HG02840 (cell line): ENCODE measurements around the gene HECTD4.
"Not testable (repeated sequence)": the region's sequence is repeated elsewhere in the genome, so short reads cannot be mapped to it uniquely, and the experiment has no call there.

Experiments used
- ATAC-seq: cut with Tn5 transposase; IDR thresholded peaks from one replicate; pipeline ENCODE4 v1.9.1; 2021; ENCODE audit warnings: mild to moderate bottlenecking, moderate library complexity, moderate number of reproducible peaks; ENCODE audit not compliant: unreplicated experiment, low FRiP score

HECTD4 gene

DNA sequence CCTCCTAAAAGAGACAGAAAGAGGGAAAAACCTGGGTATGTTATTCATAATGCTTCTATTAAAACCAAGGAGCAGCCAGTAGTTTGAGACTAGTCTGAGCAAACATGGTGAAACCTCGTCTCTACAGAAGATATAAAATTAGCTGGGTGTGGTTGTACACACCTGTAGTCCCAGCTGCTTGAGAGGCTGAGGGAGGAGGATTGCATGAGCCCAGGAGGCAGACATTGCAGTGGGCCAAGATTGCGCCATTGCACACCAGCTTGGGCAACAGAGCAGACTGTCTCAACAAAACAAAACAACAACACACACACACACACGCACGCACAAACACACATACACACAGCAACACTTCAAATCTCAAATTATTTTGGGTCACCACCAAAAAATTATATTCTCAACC is 27.8 kb downstream of the HECTD4 start:
- no peak for ATAC-seq

DNA sequence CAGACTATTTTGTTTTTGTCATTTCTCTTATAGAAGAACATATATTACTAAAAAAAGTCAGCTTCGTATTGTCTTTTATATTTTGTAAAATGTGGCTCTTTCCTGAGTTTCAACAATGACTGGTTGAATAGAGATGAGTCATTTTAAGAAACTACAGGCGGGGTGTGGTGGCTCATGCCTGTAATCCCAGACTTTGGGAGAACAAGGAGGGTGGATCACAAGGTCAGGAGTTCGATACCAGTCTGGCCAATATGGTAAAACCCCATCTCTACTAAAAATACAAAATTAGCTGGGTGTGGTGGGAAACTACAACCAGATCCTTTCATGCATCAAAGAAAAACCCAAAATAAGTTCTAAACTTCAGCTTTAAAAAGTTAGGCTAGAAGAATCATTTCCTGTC is 28.8 kb downstream of the HECTD4 start:
- no peak for ATAC-seq

DNA sequence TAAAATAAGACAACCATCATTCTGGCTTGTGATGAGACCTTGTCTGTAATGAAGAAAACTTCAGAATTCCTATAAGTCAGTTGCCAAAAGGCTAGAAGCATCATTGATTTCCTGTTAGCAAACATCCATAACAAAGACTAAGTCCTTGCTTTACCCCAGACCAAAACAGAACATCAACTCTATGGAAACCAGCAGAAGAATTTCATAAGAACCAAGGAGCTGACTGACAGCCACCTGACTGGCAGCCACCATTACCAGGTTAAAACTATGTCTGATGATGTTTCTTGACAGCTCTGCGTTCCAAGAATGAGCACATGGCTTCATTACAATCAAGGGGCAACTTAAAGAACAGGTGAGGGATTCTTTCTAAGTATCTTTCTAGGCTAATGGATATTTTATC is 29.3 kb downstream of the HECTD4 start:
- no peak for ATAC-seq

DNA sequence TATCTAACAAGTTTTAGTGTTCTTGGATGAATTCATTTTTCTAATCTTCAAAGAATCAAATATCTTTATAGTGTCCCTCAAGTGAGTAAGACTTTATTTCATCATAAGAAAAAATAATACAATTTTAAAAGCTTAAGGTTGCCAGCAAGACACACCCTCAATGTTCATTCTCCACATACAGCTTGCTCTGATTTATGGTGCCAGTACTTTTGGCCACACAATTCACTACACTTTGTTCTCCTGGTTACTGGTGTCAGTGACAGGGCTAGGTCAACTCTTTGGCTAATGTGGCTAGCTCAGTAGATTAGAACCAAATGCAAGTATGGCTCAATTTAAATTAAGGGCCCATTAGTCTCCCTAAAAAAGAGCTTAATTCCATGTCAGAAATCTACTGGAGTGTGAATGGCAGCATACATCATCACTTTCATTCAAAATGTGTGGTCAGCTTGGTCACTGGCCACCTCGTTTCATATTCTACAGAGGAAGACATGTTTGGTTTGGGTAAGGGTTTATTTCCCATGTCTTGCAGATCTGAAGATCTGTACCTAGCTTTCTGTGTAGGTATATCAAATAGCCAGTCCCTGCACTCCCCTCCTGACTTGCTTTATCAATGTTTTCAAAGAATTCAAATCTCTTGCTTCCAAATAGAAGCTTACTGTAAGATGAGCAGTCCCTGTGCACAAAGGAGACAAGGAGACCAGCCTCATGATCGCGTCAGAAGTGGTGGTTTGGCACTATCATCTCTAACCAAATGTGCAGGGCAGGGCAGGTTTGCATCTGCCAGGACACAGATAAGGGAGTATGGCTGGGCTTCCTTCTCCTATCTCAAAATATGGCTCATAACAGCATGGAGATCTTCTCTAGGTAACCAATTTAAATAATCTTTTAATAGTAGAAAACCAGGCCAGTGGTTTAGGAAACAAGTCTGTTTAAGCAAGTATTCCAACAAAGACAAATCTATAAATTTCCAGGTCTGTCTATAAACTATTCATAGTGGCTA is 31.3 kb downstream of the HECTD4 start:
- no peak for ATAC-seq

GRCh38 chr12:112349431-112349830 is 32.8 kb downstream of the HECTD4 start:
- ATAC-seq, result no peak

DNA sequence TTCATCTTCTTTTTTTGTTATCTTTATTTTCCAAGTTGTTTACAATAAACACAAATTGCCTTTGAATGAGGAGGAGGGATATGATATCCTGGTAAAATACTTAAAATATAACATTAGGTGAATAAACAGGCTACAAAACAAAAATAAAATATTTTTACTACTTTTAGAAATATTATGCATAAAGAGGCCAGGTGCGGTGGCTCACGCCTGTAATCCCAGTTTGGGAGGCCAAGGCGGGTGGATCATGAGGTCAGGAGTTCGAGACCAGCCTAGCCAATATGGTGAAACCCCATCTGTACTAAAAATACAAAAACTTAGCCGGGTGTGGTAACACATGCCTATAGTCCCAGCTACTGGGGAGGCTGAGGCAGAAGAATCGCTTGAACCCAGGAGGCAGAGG is 33.3 kb downstream of the HECTD4 start:
- ATAC-seq, result not testable (repeated sequence)

DNA sequence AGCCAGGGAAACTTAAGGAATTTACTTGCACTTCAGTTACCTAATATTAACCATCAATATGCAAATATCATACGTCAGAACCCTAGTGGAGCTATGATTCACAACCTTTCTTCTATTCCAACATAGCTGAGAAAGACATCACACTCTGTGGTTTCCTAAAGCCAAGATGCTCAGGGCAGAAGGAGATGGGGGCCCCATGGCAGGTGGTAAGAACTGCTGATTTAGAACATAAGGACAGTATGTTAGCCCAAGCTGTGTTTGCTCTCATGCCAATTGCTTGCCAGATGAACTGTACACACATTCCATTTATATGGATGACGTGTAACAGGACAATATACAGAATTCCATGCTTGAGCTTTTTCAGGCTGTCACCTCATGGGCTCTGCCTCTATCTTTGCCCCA is 34.6 kb downstream of the HECTD4 start:
- no peak for ATAC-seq

- ATAC-seq, result no peak
These were observed 36.0 kb downstream of the HECTD4 start for GRCh38 chr12:112346194-112346593.

DNA sequence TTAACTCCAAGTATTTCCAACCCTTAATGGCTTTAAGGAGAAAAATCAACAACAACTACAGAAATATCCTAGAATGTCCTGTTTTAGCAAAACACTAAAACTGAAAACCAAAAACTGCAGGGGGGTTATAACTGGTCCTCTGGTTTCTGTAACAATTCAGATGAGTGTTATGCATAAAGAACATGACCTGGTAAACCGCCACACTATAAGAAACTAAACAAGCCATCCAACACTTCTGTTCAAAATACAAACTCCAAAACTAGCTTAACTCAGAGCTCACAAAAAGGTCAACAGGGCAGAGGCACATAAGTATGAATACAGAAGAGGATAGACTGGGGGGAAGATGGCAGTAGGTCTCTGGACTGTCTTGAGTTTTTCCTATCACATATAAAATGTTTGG is 38.0 kb downstream of the HECTD4 start:
- ATAC-seq, result no peak

- ATAC-seq, result no peak
These were observed 39.6 kb downstream of the HECTD4 start for GRCh38 chr12:112342587-112342986.

- ATAC-seq, result no peak
These were observed 41.0 kb downstream of the HECTD4 start for GRCh38 chr12:112341046-112341825.

DNA sequence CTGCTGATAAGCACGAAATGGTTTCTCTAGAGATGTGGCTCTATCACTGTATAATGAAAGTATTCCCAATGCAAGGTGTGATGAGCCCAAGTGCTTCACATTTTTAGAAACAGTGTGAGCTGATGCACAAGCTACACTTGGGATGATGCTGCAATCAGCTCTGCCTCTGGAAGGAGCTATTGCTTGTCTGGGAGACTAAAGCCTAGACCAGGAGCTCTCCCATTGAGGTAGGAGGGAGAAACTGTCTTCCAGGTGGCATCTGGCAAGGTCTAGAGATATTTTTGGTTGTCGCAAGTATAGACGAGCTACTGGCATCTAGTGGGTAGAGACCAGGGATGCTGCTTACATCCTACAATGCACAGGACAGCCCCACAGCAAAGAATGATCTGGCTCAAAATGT is 42.0 kb downstream of the HECTD4 start:
- no peak for ATAC-seq

DNA sequence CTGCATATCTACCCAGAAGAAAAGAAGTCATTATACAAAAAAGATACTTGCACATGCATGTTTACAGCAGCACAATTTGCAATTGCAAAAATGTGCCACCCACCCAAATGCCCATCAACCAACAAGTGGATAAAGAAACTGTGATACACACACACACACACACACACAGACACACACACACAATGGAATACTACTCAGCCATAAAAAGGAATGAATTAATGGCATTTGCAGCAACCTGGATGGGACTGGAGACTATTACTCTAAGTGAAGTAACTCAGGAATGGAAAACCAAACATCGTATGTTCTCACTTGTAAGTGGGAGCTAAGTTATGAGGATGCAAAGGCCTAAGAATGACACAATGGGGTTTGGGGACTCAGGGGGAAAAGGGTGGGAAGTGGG is 47.2 kb downstream of the HECTD4 start:
- not testable (repeated sequence) for ATAC-seq

DNA sequence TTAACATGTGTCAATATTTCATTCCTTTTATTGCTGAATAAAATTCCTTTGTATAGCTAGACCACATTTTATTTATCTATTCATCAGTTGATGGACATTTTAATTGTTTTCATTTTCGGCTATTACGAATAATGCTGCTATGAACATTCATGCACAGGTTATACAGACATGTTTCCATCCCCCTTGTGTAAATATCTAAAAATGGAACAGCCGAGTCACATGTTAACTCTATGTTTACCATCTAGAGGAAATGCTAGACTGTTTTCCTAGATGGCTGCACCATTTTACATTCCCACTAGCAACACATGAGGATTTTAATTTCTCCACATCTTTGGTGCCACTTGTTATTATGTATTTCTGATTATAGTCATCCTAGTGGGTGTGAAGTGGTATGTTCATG is 49.2 kb downstream of the HECTD4 start:
- no peak for ATAC-seq

DNA sequence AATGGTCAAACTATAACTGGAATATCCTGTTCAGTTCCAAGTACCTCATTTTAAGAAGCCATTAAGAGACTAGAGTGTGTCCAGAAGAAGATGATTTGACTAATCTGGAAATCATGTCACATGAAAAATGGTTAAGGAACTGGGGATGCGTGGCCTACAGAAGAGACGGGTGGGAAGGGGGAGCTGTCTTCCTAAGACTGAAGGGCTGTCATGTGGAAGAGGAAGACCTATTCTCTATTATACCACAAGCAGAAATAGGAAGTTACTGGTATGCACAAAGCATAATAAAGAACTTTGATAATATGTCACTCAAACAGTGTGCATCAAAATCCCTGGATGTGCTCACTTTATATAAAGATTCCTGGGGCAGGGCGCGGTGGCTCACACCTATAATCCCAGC is 50.3 kb downstream of the HECTD4 start:
- no peak for ATAC-seq

DNA sequence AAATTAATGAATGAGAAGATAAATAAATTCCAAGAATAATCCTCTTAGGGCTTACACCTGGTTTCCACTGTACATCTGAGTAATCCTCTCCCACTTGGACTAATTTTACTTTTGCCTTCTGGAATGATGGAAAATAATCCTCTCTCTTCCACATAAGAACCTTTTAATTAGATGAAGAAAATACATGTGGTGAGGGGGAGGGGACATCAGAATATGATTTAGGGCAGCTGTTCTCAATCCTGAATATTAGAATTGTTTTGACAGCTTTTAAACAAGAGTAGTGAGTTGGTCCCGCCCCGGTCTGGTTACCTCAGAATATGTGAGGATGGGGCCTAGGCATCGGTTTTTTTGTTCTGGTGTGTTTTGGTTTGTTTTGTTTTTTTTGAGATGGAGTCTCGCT is 51.5 kb downstream of the HECTD4 start:
- no peak for ATAC-seq

DNA sequence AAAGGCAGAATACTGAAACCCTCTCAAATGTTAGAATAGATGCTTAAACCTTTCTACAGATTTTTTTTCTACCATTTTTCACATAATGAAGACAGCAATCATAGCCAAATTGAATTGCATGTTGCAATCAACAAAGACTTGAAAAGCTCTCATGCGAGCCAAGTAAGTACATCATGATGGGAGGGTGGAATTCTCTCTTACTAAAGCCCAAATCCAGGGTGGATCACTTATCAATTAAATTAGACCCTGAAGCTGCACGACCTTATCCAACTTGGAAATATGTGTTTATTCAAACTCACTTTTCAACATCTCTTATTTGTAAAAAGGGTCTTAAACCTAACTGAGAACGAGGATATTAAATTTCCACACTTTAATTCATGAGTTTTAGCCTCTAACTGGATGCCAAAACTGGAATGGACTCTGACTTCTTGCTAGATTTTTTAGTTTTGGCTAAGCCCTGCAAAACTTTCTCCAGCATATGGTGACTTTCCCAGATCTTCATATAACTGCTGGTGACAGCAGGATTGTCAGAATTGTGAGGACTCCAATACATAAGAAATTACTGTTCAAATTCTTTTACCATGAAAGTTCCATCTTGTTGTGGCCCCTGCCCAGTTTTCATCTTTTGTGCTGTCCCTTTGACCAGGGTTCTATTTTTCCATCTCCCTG is 53.6 kb downstream of the HECTD4 start:
- ATAC-seq, result no peak

GRCh38 chr12:112327209-112327938 is 54.9 kb downstream of the HECTD4 start:
- no peak for ATAC-seq

- no peak for ATAC-seq
These were observed 56.5 kb downstream of the HECTD4 start for GRCh38 chr12:112325622-112326207.

- ATAC-seq, result no peak
These were observed 57.1 kb downstream of the HECTD4 start for GRCh38 chr12:112325157-112325556.
